Caco-2 (cell line): ENCODE results near the gene RPL35. TPM values are rescaled to one million over a fixed set of nuclear protein-coding genes. Genes with fewer than 3 reads are reported as not detected.

Source experiments
- BruUV-seq: library from RNA; stranded (reverse); fragments of 400-500 nt; replicated peaks from 2 replicates; lab custom pipeline; 2021; lab: Mats Ljungman, UMichigan
- CTCF ChIA-PET: fragments of 300-600 bp; sonication (Branson Sonifier 250); formaldehyde crosslinking; loops from one replicate; lab custom pipeline; 2022; ENCODE audit warnings: antibody characterized with exemption; lab: Charles Lee
- POLR2A ChIA-PET: fragments of 300-600 bp; sonication (Branson Sonifier 250); formaldehyde crosslinking; loops from one replicate; lab custom pipeline; 2022; ENCODE audit warnings: antibody characterized with exemption; lab: Charles Lee
- DNase-seq, 2 experiments: peaks; one replicate each; pipeline versions ENCODE4 v3.0.0 to v3.0.0-alpha.2; 2020 to 2022
- H3K27me3 ChIP-seq: replicated peaks from 2 replicates; pipeline ENCODE4 v1.6.0; 2011; ENCODE audit warnings: low read length; ENCODE audit not compliant: control insufficient read depth, insufficient read depth
- H3K36me3 ChIP-seq: 2 replicates; pipeline ENCODE4 v1.5.1; 2011; ENCODE audit warnings: low read length; ENCODE audit not compliant: control insufficient read depth, insufficient read depth
- H3K4me1 ChIP-seq: fragments of 250-450 bp; sonication (Bioruptor Pico); 2 replicates; pipeline ENCODE4 v1.5.1; 2020; ENCODE audit warnings: mild to moderate bottlenecking
- H3K4me3 ChIP-seq: 2 replicates; pipeline ENCODE4 v1.5.1; 2011; ENCODE audit warnings: low read depth, mild to moderate bottlenecking, control low read depth, low read length
- H3K9me3 ChIP-seq: fragments of 250-450 bp; sonication (Bioruptor Pico); 2 replicates; pipeline ENCODE4 v1.5.1; 2020; ENCODE audit warnings: mild to moderate bottlenecking, moderate library complexity
- H3K27ac Mint-ChIP-seq: one replicate; pipeline ENCODE4 v1.8.0; 2022; ENCODE audit warnings: mixed read lengths; ENCODE audit not compliant: unreplicated experiment
- H3K27me3 Mint-ChIP-seq: one replicate; pipeline ENCODE4 v1.8.0; 2022; ENCODE audit warnings: mixed read lengths; ENCODE audit not compliant: insufficient read depth, unreplicated experiment
- H3K36me3 Mint-ChIP-seq: one replicate; pipeline ENCODE4 v1.8.0; 2022; ENCODE audit warnings: mild to moderate bottlenecking, mixed read lengths; ENCODE audit not compliant: insufficient read depth, unreplicated experiment
- H3K4me1 Mint-ChIP-seq: one replicate; pipeline ENCODE4 v1.8.0; 2022; ENCODE audit warnings: low read depth, mixed read lengths; ENCODE audit not compliant: unreplicated experiment
- H3K4me3 Mint-ChIP-seq: one replicate; pipeline ENCODE4 v1.8.0; 2022; ENCODE audit warnings: mild to moderate bottlenecking, moderate library complexity, mixed read lengths; ENCODE audit not compliant: unreplicated experiment
- H3K9me3 Mint-ChIP-seq: one replicate; pipeline ENCODE4 v1.8.0; 2022; ENCODE audit warnings: mixed read lengths; ENCODE audit not compliant: unreplicated experiment
- CTCF ChIP-seq, 2 experiments: fragments of 200-600 bp in 1 of 2; IDR thresholded peaks; 1 replicate in 1 of 2; 2 replicates in 1 of 2; pipeline versions ENCODE4 v1.5.1 to v1.8.0; 2011 to 2022; ENCODE audit warnings: antibody characterized with exemption in 1 of 2, control low read depth in 1 of 2, inconsistent platforms in 1 of 2, low read depth in 1 of 2, low read length in 1 of 2, mild to moderate bottlenecking in 1 of 2, moderate library complexity in 1 of 2; ENCODE audit not compliant: insufficient read depth in 1 of 2, severe bottlenecking in 1 of 2, unreplicated experiment in 1 of 2
- intact Hi-C: fragments of 100-400 bp; cut with micrococcal nuclease; formaldehyde crosslinking; loops from one replicate; pipeline ENCODE4 v1.10.0; 2022; ENCODE audit not compliant: unreplicated experiment
- total RNA-seq: library from RNA; stranded (reverse); gene quantifications from 2 replicates; pipeline ENCODE4 v1.2.3, GENCODE V29; 2022

Gene RPL35
- total RNA-seq, 1 experiment from 2014 or later = 1,528 TPM

GRCh38 chr9:124860582-124861341, 995 bp downstream of the RPL35 start:
- Mint-ChIP-seq H3K27ac (peak overlapping the region; percentile 95), H3K36me3 (peaks cover 72% of the 10 kb centered on the region), H3K9me3 (no peaks in the 10 kb centered on the region), H3K27me3 (no peaks in the 10 kb centered on the region), H3K4me1 (peaks cover 7% of the 10 kb centered on the region), H3K4me3 (peak overlapping the region; percentile 85)
- Histone ChIP-seq H3K9me3 (no peaks in the 10 kb centered on the region), H3K27me3 (no peaks in the 10 kb centered on the region), H3K36me3 (peaks cover 13% of the 10 kb centered on the region), H3K4me1 (peaks cover 10% of the 10 kb centered on the region; the same call in 1 of the 2 replicates), H3K4me3 (peak overlapping the region; percentile 85)
- intact Hi-C loops = loop anchor here (5.0 to 10.0 kb wide), 2 partner anchors 282 to 384 kb away; partner anchors contain the start of genes HSPA5 and SCAI
- CTCF ChIA-PET = interaction anchor here (0.8 to 2.7 kb wide), 3 partner anchors 8 to 283 kb away, joined by 3 to 24 read pairs (median 12); partner anchors contain the start of genes NR6A1, SCAI and WDR38
- TF ChIP-seq CTCF (IDR thresholded peaks at IDR 0.05; ENCODE audit: insufficient read depth in 1 of 2, low read depth in 1 of 2, low read length in 1 of 2, severe bottlenecking in 1 of 2, unreplicated experiment in 1 of 2) = no peak
- POLR2A ChIA-PET = interaction anchor here (0.5 to 2.0 kb wide), 5 partner anchors 8 to 330 kb away, joined by 3 to 9 read pairs (median 3); partner anchors contain the start of genes PPP6C and WDR38
- TSS peak; percentile 52 for BruUV-seq
- no peak for DNase-seq

- Histone ChIP-seq H3K36me3 (peaks cover 13% of the 10 kb centered on the region), H3K9me3 (no peaks in the 10 kb centered on the region), H3K27me3 (no peaks in the 10 kb centered on the region), H3K4me1 (peaks cover 10% of the 10 kb centered on the region; the same call in 1 of the 2 replicates), H3K4me3 (peak overlapping the region; percentile 85)
- Mint-ChIP-seq H3K4me3 (peak overlapping the region; percentile 85), H3K36me3 (peaks cover 75% of the 10 kb centered on the region), H3K27me3 (no peaks in the 10 kb centered on the region), H3K4me1 (peaks cover 7% of the 10 kb centered on the region), H3K27ac (peak overlapping the region; percentile 95), H3K9me3 (no peaks in the 10 kb centered on the region)
- TF ChIP-seq CTCF (IDR thresholded peaks at IDR 0.05; ENCODE audit: insufficient read depth in 1 of 2, low read depth in 1 of 2, low read length in 1 of 2, severe bottlenecking in 1 of 2, unreplicated experiment in 1 of 2) = no peak
- DNase-seq = no peak
- ChIA-PET CTCF (interaction anchor here (2.7 to 11.7 kb wide), 2 partner anchors 86 to 88 kb away, joined by 24 to 325 read pairs; partner anchors contain the start of genes NR6A1 and OLFML2A), POLR2A (interaction anchor here (1.5 kb wide), 1 partner anchor 9 kb away, joined by 4 read pairs; no protein-coding TSS in a partner anchor)
- BruUV-seq = no TSS peak
- intact Hi-C loops = loop anchor here (5.0 to 10.0 kb wide), 2 partner anchors 282 to 385 kb away; partner anchors contain the start of genes HSPA5 and SCAI
Measured at GRCh38 chr9:124859803-124860581, 1.8 kb downstream of the RPL35 start.
